ENCODE results near the gene HAPLN3. TPM values are rescaled to one million over a fixed set of nuclear protein-coding genes. Genes with fewer than 3 reads are reported as not detected.

The HAPLN3 gene
- total RNA-seq, 1 donor from 2014 or later = 4.4 TPM

DNA sequence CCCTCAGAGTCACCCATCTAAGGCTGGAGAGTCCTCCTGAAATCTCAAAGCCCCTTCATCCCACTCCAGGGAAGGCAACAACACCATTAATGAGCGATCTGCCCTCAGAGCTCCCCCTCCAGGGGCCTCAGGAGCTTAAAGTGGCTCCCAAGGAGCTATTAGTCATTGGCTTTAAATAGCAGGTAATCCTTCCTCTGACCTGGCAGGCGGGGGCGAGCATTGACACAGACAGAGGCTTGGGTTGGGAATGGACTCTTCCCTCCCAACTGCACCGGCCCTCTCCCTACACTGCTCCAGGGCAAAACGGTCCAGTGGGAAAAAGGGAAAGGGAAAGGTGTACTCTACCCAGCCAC, 16.4 kb upstream of the HAPLN3 start:
- no peak for DNase-seq

DNA sequence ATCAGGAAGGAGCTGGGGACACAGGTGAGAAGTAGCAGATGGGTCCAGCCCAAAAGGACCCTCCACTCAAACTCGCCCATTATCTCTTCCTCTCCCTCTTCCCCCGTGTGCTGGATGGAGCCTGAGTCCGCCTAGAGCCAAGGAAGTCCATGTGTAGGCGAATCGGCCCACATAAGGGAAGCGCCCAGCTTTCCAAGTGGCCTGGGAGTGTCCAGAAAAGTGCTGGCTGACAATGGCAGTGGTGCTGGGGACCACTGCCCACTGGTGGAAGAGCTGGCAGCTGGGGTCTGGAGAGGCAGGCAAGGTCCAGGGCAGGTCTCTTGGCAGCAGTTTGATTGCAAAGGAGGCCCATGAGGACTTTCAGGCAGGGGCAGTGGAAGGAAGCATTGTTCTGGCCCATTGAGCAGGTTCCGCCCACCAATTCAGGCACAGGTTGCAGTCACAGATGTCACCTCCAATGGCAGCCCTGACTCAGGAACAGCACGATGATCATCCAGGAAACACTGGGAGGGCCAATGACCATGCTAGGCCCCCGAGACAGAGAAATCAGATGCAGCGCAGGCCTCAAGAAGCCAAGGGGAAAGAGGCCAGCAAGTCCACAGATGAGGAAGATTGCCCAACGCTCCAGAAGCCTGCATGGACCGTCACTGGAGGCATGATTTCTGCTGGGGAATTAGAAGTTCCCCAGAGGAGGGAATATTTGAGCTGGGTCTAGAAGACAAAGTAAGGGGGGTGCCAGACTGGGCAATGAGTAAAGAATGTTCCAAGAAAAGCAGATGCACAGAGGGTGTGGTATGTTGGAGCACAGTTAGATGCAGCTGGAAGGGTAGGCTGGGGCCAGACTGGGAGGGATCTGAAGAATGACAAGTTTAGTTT, 14.8 kb upstream of the HAPLN3 start:
- DNase-seq = no peak

GRCh38 chr15:88908697-88909621, 13.6 kb upstream of the HAPLN3 start:
- no peak for DNase-seq

- no peak for DNase-seq
Measured at GRCh38 chr15:88908123-88908522, 12.8 kb upstream of the HAPLN3 start.

DNA sequence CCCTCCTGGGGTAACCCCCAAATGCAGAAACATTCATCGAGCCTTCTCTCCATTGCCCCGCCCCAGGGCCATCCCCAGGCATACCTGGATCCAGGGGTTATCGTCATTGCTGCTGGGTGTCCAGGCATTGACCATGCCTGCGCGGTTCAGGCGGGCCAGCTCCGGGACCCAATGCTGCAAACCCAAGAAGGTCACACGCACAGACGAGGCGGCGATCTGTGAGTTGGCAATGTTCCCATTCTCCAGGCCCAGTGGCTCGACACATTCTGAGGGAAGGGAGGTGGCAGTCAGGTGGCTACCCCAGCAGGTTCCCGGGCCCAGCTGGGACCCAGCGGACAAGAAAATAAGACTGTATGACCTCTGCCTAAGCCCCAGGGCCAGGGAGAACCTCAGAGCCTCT, 11.8 kb upstream of the HAPLN3 start:
- DNase-seq = no peak

GRCh38 chr15:88906551-88906950, 11.2 kb upstream of the HAPLN3 start:
- no peak for DNase-seq

GRCh38 chr15:88906130-88906529, 10.8 kb upstream of the HAPLN3 start:
- no peak for DNase-seq

DNA sequence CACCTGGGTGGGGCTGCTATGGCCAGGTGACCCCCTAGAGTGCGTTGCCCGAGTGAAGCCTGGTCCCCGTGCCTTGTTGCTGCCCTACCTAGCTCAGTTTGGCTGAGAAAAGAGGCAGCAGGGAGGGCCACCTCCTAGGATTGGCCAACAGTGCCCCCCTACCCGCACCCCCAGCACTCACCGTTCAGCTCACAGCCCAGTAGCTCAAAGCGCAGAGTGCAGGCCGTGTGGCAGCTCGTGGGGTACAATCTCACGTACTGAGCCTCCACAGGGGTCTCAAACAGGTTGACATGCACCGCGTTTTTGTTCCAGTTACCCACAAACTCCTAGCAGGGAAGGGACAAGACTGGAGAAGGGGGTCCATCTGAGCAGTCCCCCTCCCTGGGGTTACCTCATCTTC, 10.2 kb upstream of the HAPLN3 start:
- no peak for DNase-seq

GRCh38 chr15:88904624-88905327, 9.4 kb upstream of the HAPLN3 start:
- peak; percentile 86 for DNase-seq

DNA sequence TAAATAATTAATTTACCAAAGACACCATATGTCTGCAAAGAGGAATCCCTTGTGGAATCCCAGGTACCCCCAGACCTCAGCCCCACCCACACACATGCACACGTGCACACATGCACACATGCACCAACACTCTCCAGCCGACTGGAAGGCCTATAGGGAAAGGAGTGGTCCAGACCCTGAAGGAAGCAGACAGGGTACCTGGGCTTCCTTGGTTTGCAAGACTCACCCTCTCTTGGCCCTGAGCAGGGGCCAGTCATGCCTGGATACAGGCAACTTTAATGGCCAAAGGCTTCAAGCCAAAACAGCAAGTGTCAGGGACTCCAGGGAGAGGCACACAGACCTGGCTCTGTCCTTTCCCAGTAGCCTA, 8.9 kb upstream of the HAPLN3 start:
- DNase-seq = no peak

- DNase-seq = no peak
Measured at GRCh38 chr15:88902846-88903245, 7.5 kb upstream of the HAPLN3 start.

DNA sequence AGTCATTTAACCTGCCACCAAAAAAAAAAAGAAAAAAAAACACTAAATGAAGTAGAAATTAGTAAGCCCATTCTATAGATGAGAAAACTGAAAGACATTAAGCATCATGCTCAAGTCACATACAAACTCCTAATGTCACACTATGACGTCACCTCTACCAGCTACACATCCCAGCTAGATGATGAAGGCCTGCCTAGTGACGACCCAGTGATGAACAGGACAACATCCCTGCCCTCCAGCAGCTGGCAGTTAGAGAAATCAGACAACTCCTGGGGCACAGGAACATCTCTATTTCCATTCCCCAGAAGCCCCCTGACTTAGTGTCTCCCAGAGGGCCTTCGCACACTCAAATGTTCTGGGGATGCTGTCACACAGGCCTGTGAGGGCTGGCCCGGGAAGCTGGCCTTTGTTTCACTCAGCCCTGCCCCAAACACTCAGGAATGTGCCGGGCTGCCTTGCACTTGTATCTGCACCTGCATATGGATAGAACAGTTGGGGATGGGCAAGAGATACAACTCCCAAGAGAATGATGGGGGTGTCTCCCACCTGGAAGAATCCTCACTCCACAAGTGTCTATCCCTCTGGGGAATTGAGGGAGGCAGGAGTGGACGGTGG, 7.0 kb upstream of the HAPLN3 start:
- no peak for DNase-seq

DNA sequence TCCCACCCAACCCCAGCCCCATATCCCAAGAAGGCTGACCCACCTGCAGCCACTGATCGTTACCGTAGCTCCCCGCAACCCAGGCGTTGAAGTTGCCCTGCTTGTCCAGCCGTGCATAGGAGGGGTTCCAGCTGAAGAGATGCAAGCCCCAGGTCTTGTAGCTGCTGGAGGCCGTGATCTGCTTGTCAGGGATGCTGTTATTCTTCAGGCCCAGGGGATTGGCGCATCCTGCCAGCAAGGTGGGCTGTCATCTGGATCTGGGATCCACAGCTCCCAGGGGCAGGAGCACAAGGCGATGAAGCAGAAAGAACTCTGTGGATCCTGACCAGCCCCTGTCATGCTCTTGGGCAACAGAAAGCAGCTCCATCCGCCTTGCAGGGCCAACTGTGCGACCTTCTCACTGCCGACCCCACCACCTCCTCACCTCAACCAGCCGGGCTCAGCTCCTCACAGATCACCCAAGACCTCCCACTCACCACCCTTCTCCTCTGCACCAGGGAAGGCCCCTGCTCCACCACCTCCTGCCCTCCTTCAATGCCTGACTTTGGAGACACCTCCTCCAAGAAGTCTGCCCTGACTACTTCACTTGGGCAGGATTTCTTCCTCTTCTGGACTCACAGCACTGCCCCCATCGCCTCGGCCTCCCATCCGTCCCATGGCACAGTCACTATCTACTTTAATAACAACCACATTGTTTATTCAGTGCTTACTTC, 6.3 kb upstream of the HAPLN3 start:
- DNase-seq = no peak

GRCh38 chr15:88900982-88901418, 5.7 kb upstream of the HAPLN3 start:
- no peak for DNase-seq

DNA sequence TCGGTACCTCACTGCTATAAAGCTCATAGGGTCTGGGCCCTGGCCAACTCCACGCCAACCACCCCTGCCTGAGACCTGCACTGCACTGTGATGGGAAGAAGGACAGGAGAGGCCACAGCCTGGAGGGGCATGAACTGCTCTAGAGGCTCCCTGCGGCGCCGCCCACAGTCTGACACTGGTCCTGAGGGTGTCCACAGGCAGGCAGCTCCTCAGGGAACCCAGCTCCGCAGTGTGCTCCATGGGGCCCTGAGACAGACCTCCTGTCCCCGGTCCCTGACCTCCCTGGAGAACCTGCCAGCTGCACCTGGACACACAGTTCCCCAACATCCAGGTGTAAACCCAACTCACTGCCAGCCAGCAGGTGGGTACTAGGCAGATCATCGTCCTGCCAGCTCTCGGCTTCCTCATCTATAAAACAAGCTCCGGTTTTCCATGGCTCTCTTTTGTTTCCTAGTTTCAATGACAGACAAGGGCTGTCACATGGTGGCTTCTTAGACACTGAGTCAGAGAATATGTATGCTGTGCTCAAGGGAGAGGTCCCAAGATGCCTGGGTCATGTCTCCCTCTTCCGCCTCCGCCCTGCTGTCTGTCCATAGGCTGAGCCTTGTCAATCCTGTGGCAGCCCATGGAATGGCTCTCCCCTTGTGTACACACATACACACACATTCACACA, 5.1 kb upstream of the HAPLN3 start:
- no peak for DNase-seq

DNA sequence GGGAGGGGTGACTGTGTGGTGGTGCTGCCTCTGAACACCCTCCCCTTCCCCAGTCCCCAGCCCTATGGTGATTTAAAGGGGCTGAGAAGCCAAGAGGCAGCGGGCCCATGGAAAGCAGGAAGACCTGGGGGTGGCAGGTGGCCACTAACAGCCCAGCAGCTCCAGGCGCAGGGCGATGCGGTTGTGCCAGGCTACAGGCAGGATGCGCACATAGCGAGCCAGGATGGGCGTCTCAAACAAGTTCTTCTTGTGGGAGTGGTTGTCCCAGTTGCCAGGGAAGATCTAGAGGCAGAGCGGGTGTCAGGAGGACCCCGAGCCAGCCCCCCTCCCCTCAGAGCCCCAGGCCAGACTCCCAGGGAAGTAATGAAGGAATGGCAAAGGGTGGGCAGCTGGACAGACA, 3.9 kb upstream of the HAPLN3 start:
- DNase-seq = no peak

- DNase-seq = no peak
Measured at GRCh38 chr15:88898736-88899135, 3.4 kb upstream of the HAPLN3 start.

- DNase-seq = peak; percentile 75
Measured at GRCh38 chr15:88897456-88898194, 2.3 kb upstream of the HAPLN3 start.

- DNase-seq = no peak
Measured at GRCh38 chr15:88897142-88897455, 1.8 kb upstream of the HAPLN3 start.

DNA sequence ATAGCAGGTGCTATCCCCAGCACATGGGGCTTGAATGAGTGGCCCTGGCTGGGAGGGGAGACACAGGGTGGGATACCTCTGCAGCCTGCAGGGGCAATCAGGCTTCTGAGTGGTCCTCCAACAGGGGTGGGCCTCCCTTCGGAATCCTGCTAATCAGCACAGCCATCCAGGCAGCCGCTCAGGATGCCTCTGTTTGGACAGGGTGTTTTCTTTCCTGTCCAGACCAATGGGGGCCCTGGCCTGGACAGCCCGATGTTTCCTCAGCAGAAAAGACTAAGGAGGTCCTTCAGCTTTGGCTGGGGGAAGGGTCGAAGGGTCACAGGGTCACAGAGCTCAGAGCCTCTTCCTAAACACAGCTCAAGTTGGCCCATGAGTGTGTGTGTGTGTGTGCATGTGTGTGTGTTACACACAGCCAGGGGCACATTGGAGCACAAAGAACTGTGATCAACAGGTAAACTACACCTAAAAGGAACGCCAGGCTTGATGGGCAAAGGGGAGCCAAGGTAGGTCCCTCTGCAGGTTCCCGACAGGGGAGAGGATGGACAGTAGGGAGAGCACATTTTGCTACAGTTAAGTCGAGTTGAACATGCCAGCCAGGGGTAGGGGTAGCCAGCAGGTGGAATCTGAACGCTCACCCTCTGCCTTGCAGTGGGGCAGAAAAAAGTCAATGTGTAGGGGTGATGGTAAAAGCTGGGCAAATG, 1.1 kb upstream of the HAPLN3 start:
- DNase-seq = no peak
